Neutrophil (primary cell): ENCODE data around the gene LGALS3.
"Not testable (repeated sequence)": the region's sequence is repeated elsewhere in the genome, so short reads cannot be mapped to it uniquely, and the experiment has no call there.

ENCODE experiments used
- H3K27ac ChIP-seq: fragments of 200-600 bp; sonication (generic); 2 replicates; pipeline ENCODE4 v1.5.1; 2016; ENCODE audit warnings: mild to moderate bottlenecking, moderate library complexity
- H3K27me3 ChIP-seq: fragments of 200-600 bp; sonication (generic); 2 replicates; pipeline ENCODE4 v1.6.0; 2016; ENCODE audit warnings: mild to moderate bottlenecking
- H3K36me3 ChIP-seq: fragments of 200-600 bp; sonication (generic); 2 replicates; pipeline ENCODE4 v1.5.1; 2017
- H3K4me1 ChIP-seq, 2 experiments: fragments of 200-600 bp in 1 of 2; sonication (generic) in 1 of 2; 1 replicate in 1 of 2; 2 replicates in 1 of 2; pipeline versions ENCODE4 v1.5.1 to v1.6.1; 2013 to 2016; ENCODE audit warnings: low read depth in 1 of 2, low read length in 1 of 2, mild to moderate bottlenecking in 1 of 2, moderate library complexity in 1 of 2; ENCODE audit not compliant: control insufficient read depth in 1 of 2, insufficient read depth in 1 of 2
- H3K4me3 ChIP-seq, 2 experiments: fragments of 200-600 bp in 1 of 2; sonication (generic) in 1 of 2; 1 replicate in 1 of 2; 2 replicates in 1 of 2; pipeline ENCODE4 v1.5.1; 2013 to 2016; ENCODE audit warnings: low read depth in 1 of 2, low read length in 1 of 2, mild to moderate bottlenecking in 1 of 2, moderate library complexity in 1 of 2
- H3K9me3 ChIP-seq: fragments of 200-600 bp; sonication (generic); 2 replicates; pipeline ENCODE4 v1.5.1; 2016
- TF ChIP-seq, protein P1 (sequence below): fragments of 200-600 bp; sonication (generic); IDR thresholded peaks from 2 replicates; pipeline ENCODE4 v1.5.1; 2016; ENCODE audit warnings: antibody characterized with exemption

Gene LGALS3

DNA sequence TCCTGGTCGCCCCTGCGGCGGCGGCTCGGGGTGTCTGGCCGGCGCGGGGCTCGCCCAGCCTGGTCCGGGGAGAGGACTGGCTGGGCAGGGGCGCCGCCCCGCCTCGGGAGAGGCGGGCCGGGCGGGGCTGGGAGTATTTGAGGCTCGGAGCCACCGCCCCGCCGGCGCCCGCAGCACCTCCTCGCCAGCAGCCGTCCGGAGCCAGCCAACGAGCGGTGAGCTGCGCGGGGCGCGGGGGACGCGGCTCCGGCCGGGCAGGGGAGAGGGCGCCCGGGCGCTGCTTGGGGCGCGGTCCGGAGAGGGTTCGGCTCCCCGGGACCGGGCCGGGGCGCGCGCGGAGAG, at the start of gene LGALS3:
Gene LGALS3 (plus strand): TSS at position 167 of the 342 bp plus-strand sequence. CDS start 8,122 bp downstream, outside the sequence.
- Histone ChIP-seq H3K4me1 (peaks cover 69 to 81% of the 10 kb centered on the region in 2 experiments), H3K27ac (peak within 1 kb of the TSS; percentile 81), H3K36me3 (no peaks in the 10 kb centered on the region), H3K4me3 (peak within 1 kb of the TSS; percentile 72 to 76), H3K27me3 (no peaks in the 10 kb centered on the region), H3K9me3 (no peaks in the 10 kb centered on the region)
- TF ChIP-seq, protein P1, sequence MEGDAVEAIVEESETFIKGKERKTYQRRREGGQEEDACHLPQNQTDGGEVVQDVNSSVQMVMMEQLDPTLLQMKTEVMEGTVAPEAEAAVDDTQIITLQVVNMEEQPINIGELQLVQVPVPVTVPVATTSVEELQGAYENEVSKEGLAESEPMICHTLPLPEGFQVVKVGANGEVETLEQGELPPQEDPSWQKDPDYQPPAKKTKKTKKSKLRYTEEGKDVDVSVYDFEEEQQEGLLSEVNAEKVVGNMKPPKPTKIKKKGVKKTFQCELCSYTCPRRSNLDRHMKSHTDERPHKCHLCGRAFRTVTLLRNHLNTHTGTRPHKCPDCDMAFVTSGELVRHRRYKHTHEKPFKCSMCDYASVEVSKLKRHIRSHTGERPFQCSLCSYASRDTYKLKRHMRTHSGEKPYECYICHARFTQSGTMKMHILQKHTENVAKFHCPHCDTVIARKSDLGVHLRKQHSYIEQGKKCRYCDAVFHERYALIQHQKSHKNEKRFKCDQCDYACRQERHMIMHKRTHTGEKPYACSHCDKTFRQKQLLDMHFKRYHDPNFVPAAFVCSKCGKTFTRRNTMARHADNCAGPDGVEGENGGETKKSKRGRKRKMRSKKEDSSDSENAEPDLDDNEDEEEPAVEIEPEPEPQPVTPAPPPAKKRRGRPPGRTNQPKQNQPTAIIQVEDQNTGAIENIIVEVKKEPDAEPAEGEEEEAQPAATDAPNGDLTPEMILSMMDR = no peak

DNA sequence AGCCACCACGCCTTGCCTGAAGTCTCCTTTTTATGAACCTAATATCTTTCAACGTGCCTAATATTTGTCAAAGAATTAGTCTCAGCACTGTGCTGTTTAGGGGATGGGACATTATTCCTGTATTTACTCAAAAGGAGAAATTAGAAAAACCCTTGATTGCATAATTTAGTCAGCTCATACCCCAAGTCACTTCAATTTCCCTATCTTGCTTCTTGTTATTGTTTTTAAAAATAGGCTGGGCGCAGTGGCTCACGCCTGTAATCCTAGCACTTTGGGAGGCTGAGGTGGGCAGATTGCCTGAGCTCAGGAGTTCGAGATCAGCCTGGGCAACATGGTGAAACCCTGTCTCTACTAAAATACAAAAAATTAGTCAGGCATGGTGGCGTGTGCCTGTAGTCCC, 49.1 kb upstream of the LGALS3 start:
- not testable (repeated sequence) for H3K4me3 ChIP-seq, H3K27me3 ChIP-seq, H3K9me3 ChIP-seq, H3K27ac ChIP-seq, H3K4me1 ChIP-seq, H3K36me3 ChIP-seq

DNA sequence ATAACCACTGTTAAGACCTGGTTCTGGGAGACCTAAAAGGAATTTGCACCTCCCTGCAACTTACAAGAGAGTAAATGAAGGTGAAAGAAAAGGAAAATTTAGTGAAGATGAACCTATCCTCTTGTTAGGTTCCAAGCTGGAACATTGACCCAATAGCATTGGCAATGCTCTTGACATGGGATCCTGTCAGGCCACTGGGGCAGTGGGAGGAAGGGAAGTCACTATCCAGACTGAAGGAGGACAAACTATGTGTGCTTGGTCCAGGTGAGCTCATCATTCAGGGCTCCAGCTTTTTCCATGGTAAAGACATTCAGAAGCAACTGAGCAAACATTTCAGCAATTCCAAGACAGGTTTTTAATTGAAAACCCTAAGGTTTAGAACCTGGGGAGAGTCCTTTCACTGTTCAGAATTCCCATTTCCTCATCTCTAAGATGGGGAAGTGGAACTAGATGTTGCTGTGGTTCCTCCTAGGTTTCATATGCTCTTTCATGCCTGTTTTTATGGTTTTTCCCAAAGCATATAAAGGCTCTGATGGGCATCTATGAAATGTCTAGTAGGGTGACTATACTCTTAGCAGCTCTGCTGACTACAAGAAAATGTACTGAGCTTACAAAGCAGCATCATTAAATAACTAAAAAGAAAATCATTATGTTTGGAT, 44.5 kb upstream of the LGALS3 start:
- Histone ChIP-seq H3K4me1 (peaks cover 0 to 3% of the 10 kb centered on the region in 2 experiments), H3K36me3 (no peaks in the 10 kb centered on the region), H3K27ac (no peak overlapping the region), H3K27me3 (no peaks in the 10 kb centered on the region), H3K4me3 (no peak overlapping the region), H3K9me3 (no peaks in the 10 kb centered on the region)
- TF ChIP-seq, protein P1 = no peak

DNA sequence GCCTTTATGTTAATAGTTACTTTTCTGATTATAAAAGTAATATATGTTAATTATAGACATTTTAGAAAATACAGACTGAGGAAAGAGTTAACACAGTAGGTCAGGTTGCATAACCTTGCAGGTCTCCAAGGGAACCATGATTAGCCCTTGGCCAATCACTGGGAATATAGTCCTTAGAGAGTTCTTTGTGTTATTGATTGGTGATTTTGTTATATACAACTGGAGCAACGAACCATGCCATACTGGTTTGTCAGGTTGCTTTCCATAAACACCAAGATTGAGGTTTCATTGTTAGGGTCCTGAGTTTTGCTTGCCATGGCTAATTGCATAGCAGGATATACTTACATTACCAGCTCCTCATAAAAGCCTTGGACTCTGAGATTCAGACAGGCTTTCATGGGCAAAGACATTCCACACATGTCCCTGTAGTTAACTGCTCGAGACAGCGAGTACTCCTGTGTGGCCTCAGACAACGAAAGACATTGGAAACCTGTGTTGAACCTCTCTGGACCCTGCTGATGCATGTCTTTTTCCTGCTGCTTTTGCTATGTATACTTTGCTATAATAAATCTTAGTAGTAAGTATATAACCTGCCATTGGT, 43.9 kb upstream of the LGALS3 start:
- no peak overlapping the region for H3K4me3 ChIP-seq
- TF ChIP-seq, protein P1 = no peak
- no peaks in the 10 kb centered on the region for H3K27me3 ChIP-seq
- peaks cover 0 to under 1% of the 10 kb centered on the region in 2 experiments for H3K4me1 ChIP-seq
- H3K27ac ChIP-seq = no peak overlapping the region
- H3K36me3 ChIP-seq = no peaks in the 10 kb centered on the region
- H3K9me3 ChIP-seq = no peaks in the 10 kb centered on the region

DNA sequence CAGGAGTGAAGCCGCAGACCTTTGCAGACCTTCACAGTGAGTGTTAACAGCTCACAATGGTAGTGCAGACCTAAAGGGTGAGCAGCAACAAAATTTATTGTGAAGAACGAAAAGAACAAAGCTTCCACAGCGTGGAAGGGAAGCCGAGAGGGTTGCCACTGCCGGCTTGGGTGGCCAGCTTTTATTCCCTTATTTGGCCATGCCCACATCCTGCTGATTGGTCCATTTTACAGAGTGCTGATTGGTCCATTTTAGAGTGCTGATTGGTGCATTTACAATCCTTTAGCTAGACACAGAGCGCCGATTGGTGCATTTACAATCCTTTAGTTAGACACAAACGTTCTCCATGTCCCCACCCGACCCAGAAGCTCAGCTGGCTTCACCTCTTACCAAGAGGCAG, 42.1 kb upstream of the LGALS3 start:
- Histone ChIP-seq H3K36me3 (no peaks in the 10 kb centered on the region), H3K27me3 (no peaks in the 10 kb centered on the region), H3K27ac (no peak overlapping the region), H3K4me1 (no peaks in the 10 kb centered on the region), H3K9me3 (no peaks in the 10 kb centered on the region), H3K4me3 (no peak overlapping the region)
- TF ChIP-seq, protein P1 = no peak

DNA sequence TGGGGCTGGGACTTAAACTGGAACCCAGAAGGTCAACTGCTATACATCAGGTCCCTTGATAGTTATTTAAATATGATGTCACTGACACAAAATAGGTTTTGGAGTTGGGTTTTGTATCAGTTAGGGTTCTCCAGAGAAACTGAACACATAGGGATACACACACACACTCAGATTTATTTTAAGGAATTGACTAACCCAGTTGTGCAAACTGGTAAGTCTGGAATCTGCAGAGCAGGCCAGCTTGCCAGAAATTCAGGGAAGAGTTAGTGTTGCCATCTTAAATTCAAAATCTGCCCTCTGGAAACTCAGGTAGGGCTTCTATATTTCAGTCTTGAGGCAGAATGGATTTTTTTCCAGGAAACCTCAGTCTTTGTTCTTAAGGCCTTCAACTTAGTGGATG, 40.7 kb upstream of the LGALS3 start:
- TF ChIP-seq, protein P1 = no peak
- Histone ChIP-seq H3K4me1 (no peaks in the 10 kb centered on the region), H3K4me3 (no peak overlapping the region), H3K36me3 (no peaks in the 10 kb centered on the region), H3K9me3 (no peaks in the 10 kb centered on the region), H3K27me3 (no peaks in the 10 kb centered on the region), H3K27ac (no peak overlapping the region)
